Hypothalamus (tissue), 51 donors: ENCODE data around the gene GARIN5A.
A peak's percentile ranks its signal among the peaks of the same experiment; 100 is the strongest.

ENCODE experiments used
- DNase-seq, 51 donors: peaks; one replicate each; lab custom pipeline; 2025; lab: John Stamatoyannopoulos, UW

The GARIN5A gene

GRCh38 chr19:50468818-50469217 is 7.8 kb downstream of the GARIN5A start:
- no peak for DNase-seq

GRCh38 chr19:50467566-50467965 is 9.1 kb downstream of the GARIN5A start:
- DNase-seq: no peak

DNA sequence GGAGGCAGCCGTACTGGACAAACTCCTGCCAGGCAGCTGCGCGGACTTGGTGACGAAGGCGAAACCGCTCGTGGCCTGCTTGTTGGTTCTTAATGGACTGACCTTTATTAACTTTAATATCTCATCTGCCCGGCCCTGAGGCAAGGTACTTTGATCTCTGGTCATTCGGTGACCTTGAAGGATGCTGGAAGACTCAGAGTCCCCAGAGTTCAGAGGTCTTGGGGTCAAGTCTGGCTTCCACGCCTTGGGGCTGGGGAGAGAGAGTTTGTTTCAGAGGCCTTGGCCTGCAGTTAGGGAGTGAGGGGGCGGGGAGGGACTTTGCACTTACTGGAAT is 10.0 kb downstream of the GARIN5A start:
- no peak for DNase-seq

DNA sequence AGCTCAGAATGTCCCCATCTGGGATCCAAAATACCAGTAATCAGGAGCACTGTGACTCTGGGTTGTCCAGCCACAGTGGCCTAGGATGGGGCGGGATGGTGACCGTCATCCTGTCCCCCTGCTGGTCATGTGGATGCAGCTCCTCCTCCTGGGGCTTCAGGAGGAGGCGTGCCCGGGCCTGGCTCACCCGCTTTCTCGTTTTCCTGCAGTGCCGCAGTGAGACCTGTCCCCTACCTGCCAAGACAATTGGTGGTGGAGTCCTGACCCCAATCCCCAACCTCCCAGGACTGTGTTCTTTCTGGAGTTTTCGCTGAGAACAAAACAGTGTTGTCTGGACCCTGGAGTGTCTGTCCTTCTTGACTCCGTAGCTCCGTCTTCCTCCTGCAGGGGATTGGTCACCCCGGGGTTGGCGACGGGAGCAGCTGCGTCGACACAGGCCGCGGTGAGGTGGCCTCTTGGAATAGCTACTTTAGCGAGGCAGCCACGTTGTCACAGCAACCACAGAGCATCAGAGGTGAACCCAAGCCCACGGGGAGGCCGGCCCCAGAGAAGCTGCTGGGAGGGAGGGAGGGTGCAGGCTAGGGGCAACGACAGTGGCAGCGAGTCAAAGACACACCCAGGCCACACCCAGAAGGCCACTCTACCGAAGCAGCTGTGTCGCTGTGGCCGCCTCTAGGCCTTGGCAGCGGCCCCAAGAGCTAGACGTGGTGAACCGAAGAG is 10.5 kb downstream of the GARIN5A start:
- DNase-seq: peak in 5 of 51 donors; percentile 11 to 28 (median 19)

DNA sequence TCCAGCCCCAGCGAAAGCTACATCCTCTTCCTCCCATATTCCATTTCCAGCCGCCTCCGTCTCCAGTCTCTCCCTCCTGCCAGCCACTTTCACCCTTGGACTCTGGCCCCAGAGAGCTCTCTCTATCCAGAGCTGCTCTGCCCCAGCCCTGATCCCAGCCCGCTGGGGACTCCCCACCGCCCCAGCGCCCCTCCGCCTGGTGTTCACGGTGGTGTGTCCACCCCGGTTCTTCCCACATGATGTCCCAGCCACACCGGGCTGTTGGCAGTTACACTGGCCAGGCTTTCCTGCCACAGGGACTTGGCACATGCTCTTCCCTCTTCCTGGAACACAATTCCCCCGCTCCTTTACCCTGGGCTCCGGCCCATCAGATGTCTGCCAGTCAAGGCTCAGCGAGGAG is 11.6 kb downstream of the GARIN5A start:
- no peak for DNase-seq

DNA sequence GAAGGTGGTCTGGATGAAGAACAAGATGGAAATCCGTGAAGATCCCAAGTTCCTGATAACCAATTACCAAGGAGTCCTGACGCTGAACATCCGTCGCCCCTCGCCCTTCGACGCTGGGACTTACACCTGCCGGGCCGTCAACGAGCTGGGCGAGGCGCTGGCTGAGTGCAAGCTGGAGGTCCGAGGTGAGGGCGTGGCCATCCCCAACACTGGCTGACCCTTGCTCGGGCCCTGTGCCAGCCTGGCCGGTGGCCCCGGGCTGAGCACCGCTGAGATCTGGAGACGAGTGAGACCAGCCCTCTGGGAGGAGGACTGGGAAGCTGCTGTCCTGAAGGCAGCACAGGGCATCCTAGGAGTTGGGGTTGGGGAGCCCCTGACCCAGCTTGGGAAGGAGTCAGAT is 12.3 kb downstream of the GARIN5A start:
- no peak for DNase-seq

GRCh38 chr19:50462970-50463369 is 13.7 kb downstream of the GARIN5A start:
- DNase-seq: no peak

DNA sequence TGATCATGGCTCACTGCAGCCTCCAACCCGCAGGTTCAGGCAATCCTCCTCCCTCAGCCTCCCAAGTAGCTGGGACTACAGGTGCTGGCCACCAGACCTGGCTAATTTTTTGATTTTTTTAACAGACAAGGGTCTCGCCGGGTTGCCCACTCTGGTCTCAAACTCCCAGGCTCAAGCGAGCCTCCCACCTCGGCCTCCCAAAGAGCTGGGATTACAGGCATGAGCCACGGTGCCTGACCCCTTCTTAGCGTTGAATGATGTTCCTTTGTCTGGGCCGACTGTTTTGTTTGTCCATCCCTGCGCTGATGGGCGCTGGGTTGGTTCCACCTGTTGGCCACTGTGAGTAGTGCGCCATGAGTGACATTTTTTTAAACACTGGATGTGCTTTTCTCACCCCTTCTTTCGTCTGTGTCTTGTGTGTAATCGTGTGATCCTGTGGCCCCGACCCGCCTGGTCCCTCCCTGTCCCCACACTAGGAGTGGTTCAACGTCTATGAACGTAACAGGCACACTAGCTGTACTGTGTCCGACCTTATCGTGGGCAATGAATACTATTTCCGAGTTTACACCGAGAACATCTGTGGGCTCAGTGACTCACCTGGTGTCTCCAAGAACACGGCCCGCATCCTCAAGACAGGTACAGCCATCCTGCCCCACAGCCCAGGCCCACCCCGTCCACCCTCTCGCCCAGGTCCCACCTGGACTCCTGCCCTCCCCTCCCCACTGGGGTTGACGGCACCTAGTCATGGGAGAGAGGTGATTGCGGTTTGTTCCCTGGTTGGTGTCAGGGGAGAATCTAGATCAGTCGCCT is 15.4 kb downstream of the GARIN5A start:
- DNase-seq: peak in 32 of 51 donors; percentile 5 to 62 (median 26)

DNA sequence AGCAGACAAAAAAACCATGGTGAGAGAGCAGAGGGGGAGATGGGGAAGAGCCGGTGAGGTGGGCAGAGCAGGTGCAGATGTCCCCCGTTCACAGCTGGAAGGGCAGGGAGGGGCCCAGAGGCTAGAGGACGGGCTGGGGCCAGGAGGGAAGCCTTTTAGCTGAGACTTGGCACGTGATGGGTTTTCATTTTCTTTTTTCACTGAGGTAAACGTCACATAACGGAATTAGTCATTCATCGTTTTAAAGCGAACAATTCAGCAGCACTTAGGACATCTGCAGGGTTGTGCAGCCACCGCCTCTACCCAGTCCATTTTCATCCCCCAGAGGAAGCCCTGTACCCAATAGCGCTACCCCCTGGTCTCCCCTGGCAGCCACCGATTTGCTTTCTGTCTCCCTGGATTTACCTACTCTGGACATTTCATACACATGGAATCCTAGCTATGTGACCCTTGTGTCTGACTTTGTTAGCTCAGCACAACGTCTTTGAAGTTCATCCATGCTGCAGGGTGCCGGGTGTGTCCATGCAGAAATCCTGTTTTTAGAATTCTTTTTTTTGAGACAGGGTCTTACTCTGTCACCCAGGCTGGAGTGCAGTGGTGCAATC is 16.4 kb downstream of the GARIN5A start:
- no peak for DNase-seq

- no peak for DNase-seq
Observed at GRCh38 chr19:50459638-50460037, 17.0 kb downstream of the GARIN5A start.

DNA sequence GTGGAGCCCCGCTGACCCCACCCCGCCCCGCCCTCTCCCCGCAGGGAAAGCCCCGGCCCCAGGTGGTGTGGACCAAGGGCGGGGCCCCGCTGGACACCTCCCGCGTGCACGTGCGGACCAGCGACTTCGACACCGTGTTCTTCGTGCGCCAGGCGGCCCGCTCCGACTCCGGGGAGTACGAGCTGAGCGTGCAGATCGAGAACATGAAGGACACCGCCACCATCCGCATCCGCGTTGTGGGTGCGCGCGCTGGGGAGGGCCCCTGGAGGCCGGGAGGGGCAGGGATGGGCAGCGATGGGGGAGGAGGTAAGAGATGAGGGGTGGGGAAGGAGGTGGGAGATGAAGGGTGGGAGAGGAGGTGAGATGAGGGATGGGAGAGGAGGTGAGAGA is 17.6 kb downstream of the GARIN5A start:
- DNase-seq: no peak

DNA sequence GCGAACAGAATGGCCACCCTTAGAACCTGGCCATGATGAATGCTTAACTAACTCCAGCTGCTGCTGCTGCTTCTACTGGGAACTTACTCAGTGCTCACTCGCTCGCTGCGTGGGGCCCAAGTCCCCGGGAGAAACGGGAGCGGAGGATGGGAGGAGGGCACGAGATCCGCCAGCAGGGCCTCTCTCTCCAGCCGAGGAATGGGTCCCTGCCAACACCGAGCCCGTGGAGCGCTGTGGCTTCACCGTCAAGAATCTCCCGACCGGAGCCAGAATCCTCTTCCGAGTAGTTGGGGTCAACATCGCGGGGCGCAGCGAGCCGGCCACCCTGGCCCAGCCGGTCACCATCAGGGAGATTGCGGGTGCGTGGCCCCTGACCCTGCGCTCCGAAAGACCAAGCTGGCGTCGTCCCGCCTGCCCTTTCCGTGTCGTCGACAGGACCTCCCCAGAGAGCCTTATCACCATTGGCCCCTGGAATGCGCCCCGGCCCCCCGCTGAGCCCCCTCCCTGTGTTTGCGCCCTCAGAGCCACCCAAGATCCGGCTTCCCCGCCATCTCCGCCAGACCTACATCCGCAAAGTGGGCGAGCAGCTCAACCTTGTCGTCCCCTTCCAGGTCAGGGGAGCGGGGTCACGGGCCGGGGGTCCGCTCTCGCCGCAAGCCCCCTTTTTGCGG is 18.1 kb downstream of the GARIN5A start:
- no peak for DNase-seq

- no peak for DNase-seq
Observed at GRCh38 chr19:50457300-50457699, 19.3 kb downstream of the GARIN5A start.

GRCh38 chr19:50455992-50456391 is 20.7 kb downstream of the GARIN5A start:
- DNase-seq: no peak

DNA sequence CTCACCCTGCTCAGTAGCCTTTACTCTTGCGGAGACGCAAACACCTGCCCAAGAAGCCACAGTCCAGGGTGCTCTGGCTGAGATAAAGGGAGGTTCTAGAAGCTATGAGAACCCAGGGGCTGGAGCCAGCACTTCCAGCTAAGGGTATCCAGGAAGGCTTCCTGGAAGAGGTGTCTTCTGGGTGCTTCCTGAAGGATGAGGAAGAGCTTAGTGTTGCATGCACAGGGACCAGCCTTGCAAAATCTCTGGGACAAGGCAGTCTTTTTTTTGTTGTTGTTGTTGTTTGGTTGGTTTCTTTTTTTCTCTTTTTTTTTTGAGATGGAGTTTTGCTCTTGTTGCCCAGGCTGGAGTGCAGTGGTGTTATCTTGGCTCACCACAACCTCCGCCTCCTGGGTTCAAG is 23.4 kb downstream of the GARIN5A start:
- DNase-seq: no peak

- DNase-seq: no peak
Observed at GRCh38 chr19:50451223-50451534, 25.5 kb downstream of the GARIN5A start.

GRCh38 chr19:50450369-50451222 is 26.1 kb downstream of the GARIN5A start:
- DNase-seq: no peak

DNA sequence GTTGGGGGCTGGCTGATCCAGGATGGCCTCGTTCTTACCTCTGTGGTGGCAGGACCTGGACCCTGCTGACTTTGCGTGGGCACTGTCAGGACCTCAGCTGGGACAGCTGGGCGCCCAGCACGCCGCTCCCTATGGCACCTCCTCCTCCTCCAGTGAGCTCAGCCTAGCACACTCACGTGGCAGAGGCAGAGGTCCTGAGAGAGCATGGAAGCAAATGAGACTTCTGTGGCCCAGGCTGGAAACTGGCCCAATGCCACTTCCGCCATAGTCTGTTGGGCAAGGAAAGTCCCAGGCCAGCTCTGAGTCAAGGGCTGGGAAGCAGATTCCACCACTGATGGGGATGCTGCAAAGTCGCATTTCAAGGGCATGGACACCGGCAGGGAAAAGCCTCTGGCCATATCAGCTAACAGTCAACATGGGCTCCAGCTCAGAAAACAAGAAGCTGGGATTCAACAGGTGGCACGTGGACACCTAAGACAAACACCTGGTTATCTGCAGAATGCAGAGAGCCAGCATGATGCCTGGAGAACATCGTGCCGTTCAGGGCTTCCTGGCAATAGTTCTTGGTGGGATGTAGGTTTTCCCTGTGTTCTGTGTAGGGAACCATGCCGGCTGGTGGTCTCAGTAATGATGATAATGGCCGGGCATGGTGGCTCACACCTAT is 27.3 kb downstream of the GARIN5A start:
- DNase-seq: no peak

DNA sequence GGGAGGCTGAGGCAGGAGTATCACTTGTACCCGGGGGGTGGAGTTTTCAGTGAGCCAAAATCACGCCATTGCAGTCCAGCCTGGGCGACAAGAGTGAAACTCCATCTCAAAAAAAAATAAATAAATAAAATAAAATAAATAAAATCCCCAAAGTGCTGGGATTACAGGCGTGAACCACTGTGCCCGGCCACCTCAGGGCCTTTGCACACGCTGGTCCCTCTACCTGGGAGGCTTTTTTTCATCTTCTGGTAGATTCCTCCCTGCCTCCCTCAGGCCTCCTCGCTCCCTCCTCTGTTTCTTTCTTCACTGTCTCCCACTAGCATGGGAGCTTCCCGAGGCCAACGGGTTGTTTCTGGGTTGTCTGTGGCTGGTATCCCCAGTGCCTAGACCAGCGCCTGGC is 28.9 kb downstream of the GARIN5A start:
- no peak for DNase-seq

GRCh38 chr19:50447053-50447452 is 29.6 kb downstream of the GARIN5A start:
- DNase-seq: no peak
